ENCODE measurements around the gene PTPN18.

DNA sequence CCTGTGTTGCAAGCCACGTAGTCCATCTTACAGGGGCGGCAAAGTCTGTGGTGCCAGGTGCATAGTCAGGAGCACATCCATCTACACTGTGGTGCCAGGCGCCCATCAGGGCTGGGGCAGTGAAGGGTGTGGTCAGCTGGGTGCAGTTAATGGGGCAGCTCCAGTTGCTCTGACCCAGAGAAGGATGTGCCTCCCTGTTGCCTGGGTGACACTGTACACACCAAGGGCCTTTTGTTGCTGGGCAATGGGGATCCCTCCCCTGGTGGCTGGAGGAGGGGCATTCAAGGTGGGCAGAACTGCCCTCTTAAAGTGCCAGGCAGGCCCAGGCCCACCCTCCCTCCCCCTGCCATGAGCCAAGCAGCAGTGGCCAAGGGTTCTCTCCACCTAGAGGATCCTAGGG is 41.5 kb upstream of the PTPN18 start:
- TF ChIP-seq, protein P1, sequence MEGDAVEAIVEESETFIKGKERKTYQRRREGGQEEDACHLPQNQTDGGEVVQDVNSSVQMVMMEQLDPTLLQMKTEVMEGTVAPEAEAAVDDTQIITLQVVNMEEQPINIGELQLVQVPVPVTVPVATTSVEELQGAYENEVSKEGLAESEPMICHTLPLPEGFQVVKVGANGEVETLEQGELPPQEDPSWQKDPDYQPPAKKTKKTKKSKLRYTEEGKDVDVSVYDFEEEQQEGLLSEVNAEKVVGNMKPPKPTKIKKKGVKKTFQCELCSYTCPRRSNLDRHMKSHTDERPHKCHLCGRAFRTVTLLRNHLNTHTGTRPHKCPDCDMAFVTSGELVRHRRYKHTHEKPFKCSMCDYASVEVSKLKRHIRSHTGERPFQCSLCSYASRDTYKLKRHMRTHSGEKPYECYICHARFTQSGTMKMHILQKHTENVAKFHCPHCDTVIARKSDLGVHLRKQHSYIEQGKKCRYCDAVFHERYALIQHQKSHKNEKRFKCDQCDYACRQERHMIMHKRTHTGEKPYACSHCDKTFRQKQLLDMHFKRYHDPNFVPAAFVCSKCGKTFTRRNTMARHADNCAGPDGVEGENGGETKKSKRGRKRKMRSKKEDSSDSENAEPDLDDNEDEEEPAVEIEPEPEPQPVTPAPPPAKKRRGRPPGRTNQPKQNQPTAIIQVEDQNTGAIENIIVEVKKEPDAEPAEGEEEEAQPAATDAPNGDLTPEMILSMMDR (IDR thresholded peaks at IDR 0.05), result no peak
- no peak for TF ChIP-seq EZH2 (IDR thresholded peaks at IDR 0.05; ENCODE audit: borderline replicate concordance, insufficient read depth, low read depth, low read length, poor library complexity, severe bottlenecking)
